AG09309 (cell line): ENCODE measurements around the gene KRT71.

ENCODE experiments used
- DNase-seq: peaks from one replicate; pipeline ENCODE4 v3.0.0-alpha.2; 2010; ENCODE audit warnings: low read depth
- H3K4me3 ChIP-seq: 2 replicates; pipeline ENCODE4 v1.5.1; 2011; ENCODE audit warnings: mild to moderate bottlenecking, low read depth, low read length, moderate library complexity; ENCODE audit not compliant: control insufficient read depth
- TF ChIP-seq, protein P1 (sequence below): IDR thresholded peaks from 2 replicates; pipeline ENCODE4 v1.5.1; 2011; ENCODE audit warnings: mild to moderate bottlenecking, low read depth, low read length, inconsistent platforms; ENCODE audit not compliant: insufficient read depth, control insufficient read depth; ENCODE audit errors: missing control alignments

The KRT71 gene

DNA sequence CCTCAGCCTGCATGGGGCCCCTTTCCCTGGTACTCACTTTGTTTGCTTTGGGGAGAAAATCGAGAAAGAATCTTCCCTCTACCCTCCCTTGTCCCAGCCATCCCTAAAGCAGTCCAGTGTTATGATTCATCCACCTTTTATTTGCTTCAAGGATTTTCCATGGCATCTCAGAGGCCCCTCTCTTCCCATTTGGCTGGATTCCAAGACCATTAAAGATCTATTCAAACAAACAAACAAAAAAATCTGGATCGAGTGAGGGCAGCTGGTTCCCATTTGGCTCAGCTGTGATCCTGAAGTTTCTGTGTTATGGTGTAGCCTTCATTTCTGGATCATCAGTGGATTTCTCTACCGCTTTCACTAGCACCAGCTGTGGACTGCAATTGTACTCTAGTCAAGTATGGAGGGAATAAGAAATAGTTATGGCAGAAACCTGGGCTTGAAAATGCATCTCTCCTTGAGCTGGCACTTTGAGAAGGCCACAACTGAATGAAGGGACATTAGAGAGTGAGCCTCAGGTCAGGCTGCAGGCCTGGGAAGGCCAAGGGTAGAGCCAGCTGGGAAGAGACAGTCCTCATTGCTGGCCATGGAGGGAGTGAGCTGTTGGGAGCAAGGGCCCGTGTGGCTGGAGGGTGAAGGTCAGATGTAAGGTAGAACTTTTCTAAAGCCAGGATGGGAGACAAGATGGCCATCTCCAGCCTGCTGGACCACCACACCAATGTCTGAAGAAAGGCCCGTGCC, 13.7 kb downstream of the KRT71 start:
- DNase-seq: peak; percentile 69

GRCh38 chr12:52537101-52537500, 15.8 kb downstream of the KRT71 start:
- no peak overlapping the region for H3K4me3 ChIP-seq
- DNase-seq: no peak
- TF ChIP-seq, protein P1, sequence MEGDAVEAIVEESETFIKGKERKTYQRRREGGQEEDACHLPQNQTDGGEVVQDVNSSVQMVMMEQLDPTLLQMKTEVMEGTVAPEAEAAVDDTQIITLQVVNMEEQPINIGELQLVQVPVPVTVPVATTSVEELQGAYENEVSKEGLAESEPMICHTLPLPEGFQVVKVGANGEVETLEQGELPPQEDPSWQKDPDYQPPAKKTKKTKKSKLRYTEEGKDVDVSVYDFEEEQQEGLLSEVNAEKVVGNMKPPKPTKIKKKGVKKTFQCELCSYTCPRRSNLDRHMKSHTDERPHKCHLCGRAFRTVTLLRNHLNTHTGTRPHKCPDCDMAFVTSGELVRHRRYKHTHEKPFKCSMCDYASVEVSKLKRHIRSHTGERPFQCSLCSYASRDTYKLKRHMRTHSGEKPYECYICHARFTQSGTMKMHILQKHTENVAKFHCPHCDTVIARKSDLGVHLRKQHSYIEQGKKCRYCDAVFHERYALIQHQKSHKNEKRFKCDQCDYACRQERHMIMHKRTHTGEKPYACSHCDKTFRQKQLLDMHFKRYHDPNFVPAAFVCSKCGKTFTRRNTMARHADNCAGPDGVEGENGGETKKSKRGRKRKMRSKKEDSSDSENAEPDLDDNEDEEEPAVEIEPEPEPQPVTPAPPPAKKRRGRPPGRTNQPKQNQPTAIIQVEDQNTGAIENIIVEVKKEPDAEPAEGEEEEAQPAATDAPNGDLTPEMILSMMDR: no peak

More for the DNA sequence above, 13.7 kb downstream of the KRT71 start:
- TF ChIP-seq, protein P1: no peak
- no peak overlapping the region for H3K4me3 ChIP-seq

DNA sequence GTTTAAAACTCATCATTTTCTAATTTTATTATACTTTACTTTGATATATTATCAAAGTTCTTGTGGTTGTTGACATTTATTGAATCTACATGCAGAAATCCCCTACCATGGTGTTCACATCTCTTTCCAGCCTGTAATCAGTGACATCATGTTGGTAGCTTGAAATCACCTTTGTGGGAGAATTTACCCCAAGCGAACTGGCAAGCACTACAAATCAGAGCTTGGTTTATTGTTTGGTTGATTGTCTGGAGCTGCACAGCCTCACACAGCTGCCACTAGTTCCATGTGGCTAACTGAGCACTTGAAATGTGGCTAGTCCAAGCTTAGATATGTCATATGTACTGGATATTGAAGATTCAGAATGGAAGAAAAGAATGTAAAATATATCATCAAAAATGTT, 17.4 kb downstream of the KRT71 start:
- no peak overlapping the region for H3K4me3 ChIP-seq
- TF ChIP-seq, protein P1: no peak
- no peak for DNase-seq

- no peak for DNase-seq
- H3K4me3 ChIP-seq: no peak overlapping the region
- TF ChIP-seq, protein P1: no peak
Measured at GRCh38 chr12:52534482-52534881, 18.5 kb downstream of the KRT71 start.

- DNase-seq: no peak
- TF ChIP-seq, protein P1: no peak
- no peak overlapping the region for H3K4me3 ChIP-seq
Measured at GRCh38 chr12:52533686-52534470, 19.1 kb downstream of the KRT71 start.

GRCh38 chr12:52532636-52533035, 20.3 kb downstream of the KRT71 start:
- H3K4me3 ChIP-seq: no peak overlapping the region
- TF ChIP-seq, protein P1: no peak
- no peak for DNase-seq
